SW480 (cell line): ENCODE results near the gene PLA2G2F.

Source experiments
- DNase-seq: peaks from one replicate; pipeline ENCODE4 v3.0.0-alpha.2; 2016; ENCODE audit warnings: low spot score

Gene PLA2G2F

GRCh38 chr1:20191266-20191825 lies 52.2 kb downstream of the PLA2G2F start:
- no peak for DNase-seq

- DNase-seq = no peak
These were observed 53.2 kb downstream of the PLA2G2F start for GRCh38 chr1:20192364-20192763.

GRCh38 chr1:20192871-20193411 lies 53.8 kb downstream of the PLA2G2F start:
- no peak for DNase-seq

- DNase-seq = no peak
These were observed 55.1 kb downstream of the PLA2G2F start for GRCh38 chr1:20194224-20194623.

GRCh38 chr1:20194757-20195461 lies 55.8 kb downstream of the PLA2G2F start:
- DNase-seq = peak; percentile 60

- DNase-seq = no peak
These were observed 56.3 kb downstream of the PLA2G2F start for GRCh38 chr1:20195462-20195780.

DNA sequence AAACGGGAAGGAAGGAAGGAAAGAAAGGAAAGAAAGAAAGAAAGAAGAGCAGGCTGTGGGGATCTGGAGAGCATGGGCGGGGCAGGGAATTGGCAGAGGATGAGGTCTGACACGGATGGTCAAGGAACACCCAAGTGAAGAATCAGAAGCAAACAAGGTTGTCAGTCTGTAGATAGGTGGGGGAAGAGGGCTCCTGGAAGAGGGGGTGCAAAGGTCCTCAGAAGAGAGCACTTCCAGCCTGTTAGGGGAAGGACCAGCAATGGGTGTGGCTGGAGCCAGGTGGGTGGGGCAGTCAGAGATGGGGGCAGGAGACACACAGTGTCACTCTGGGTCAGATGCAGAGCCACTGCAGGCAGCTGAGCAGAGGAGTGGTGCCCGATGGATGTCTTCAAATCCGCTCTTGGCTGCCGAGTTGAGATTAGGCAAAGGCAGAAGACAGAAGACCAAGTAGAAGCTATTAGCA lies 58.2 kb downstream of the PLA2G2F start:
- DNase-seq = no peak

GRCh38 chr1:20198296-20198695 lies 59.2 kb downstream of the PLA2G2F start:
- DNase-seq = no peak

DNA sequence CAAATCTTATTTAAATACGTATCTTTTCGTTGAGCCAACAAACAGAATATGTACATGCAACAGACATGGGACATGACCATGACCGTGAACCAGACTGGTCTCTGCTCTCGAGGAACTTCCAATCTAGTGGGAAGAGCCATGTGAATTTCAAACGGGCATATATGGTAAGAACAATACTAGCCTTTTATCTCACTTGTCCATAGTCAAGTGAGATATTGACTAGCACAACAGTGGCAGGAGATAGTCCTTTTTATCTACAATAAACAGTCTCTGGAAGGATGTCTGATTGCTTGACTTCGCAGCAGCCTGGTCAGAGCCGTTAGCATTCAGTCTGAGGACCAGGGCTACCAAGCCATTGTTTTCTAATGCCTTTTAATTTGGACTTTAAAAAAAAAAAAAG lies 59.8 kb downstream of the PLA2G2F start:
- no peak for DNase-seq

DNA sequence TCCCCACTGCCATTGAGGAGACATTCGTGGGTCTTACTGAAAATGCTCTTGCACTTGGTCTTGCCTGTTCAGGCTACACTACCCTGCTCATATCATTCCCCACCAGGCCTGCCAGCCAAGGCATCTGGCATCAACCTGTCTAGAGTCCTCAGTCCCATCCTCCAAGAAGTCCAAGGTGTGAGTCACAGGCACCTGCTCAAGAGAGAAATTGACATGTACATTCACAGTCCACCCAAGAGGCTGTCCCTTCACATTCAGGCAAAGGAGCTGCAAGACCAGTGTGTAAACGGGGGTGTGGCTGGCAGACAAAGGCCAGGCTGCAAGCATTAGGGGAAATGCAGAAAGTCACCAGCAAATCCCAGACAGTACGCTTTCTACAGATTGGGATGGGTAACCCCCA lies 60.3 kb downstream of the PLA2G2F start:
- no peak for DNase-seq

DNA sequence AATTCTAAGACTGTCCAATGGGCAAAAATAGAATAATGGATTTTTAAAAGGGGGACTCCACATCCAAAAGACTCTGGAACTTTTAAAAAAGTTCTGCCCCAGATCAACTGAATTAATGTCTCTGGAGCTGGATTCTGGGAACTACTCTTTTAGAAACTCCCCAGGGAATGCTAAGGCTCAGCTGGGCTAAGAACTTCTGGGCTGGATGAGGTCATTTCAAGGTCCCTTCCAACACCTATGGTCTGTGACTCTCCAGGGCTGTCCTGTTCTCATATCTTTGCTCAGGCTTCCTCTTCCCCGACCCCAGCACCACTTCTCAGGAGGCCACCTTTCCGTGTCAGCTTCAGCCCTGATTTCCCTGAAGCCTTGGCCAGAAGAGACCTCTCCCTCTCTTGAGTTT lies 60.7 kb downstream of the PLA2G2F start:
- no peak for DNase-seq
